ENCODE results near the gene HERC3.
A peak's percentile ranks its signal among the peaks of the same experiment; 100 is the strongest.

Gene HERC3

GRCh38 chr4:88597970-88598660 is 5.8 kb downstream of the HERC3 start:
- TF ChIP-seq GATA3 (IDR thresholded peaks at IDR 0.05; ENCODE audit: low read depth, low read length) (no peak), GATA2 (IDR thresholded peaks at IDR 0.05; ENCODE audit: low read depth, low read length) (no peak)

- TF ChIP-seq GATA3 (IDR thresholded peaks at IDR 0.05; ENCODE audit: low read depth, low read length), result no peak
- TF ChIP-seq GATA2 (IDR thresholded peaks at IDR 0.05; ENCODE audit: low read depth, low read length), result no peak
Measured at GRCh38 chr4:88599298-88599697, 7.0 kb downstream of the HERC3 start.

- TF ChIP-seq GATA2 (IDR thresholded peaks at IDR 0.05; ENCODE audit: low read depth, low read length), result no peak
- no peak for TF ChIP-seq GATA3 (IDR thresholded peaks at IDR 0.05; ENCODE audit: low read depth, low read length)
Measured at GRCh38 chr4:88599714-88600113, 7.4 kb downstream of the HERC3 start.

- TF ChIP-seq GATA3 (IDR thresholded peaks at IDR 0.05; ENCODE audit: low read depth, low read length) (no peak), GATA2 (IDR thresholded peaks at IDR 0.05; ENCODE audit: low read depth, low read length) (no peak)
Measured at GRCh38 chr4:88600176-88600838, 8.0 kb downstream of the HERC3 start.

- TF ChIP-seq GATA2 (IDR thresholded peaks at IDR 0.05; ENCODE audit: low read depth, low read length) (no peak), GATA3 (IDR thresholded peaks at IDR 0.05; ENCODE audit: low read depth, low read length) (no peak)
Measured at GRCh38 chr4:88604978-88605678, 12.8 kb downstream of the HERC3 start.

GRCh38 chr4:88605736-88606135 is 13.5 kb downstream of the HERC3 start:
- no peak for TF ChIP-seq GATA2 (IDR thresholded peaks at IDR 0.05; ENCODE audit: low read depth, low read length)
- TF ChIP-seq GATA3 (IDR thresholded peaks at IDR 0.05; ENCODE audit: low read depth, low read length), result no peak

- no peak for TF ChIP-seq GATA3 (IDR thresholded peaks at IDR 0.05; ENCODE audit: low read depth, low read length)
- TF ChIP-seq GATA2 (IDR thresholded peaks at IDR 0.05; ENCODE audit: low read depth, low read length), result no peak
Measured at GRCh38 chr4:88606832-88607231, 14.6 kb downstream of the HERC3 start.

- no peak for TF ChIP-seq GATA2 (IDR thresholded peaks at IDR 0.05; ENCODE audit: low read depth, low read length)
Measured at GRCh38 chr4:88609387-88609786, 17.1 kb downstream of the HERC3 start.

- TF ChIP-seq GATA3 (IDR thresholded peaks at IDR 0.05; ENCODE audit: low read depth, low read length) (no peak), GATA2 (IDR thresholded peaks at IDR 0.05; ENCODE audit: low read depth, low read length) (no peak)
Measured at GRCh38 chr4:88610771-88611170, 18.5 kb downstream of the HERC3 start.

- peak; percentile 78 for TF ChIP-seq GATA2 (IDR thresholded peaks at IDR 0.05; ENCODE audit: low read depth, low read length)
- TF ChIP-seq GATA3 (IDR thresholded peaks at IDR 0.05; ENCODE audit: low read depth, low read length), result peak; percentile 66
Measured at GRCh38 chr4:88613417-88613875, 21.2 kb downstream of the HERC3 start.

- no peak for TF ChIP-seq GATA3 (IDR thresholded peaks at IDR 0.05; ENCODE audit: low read depth, low read length)
Measured at GRCh38 chr4:88614058-88614457, 21.8 kb downstream of the HERC3 start.

GRCh38 chr4:88616275-88617150 is 24.2 kb downstream of the HERC3 start:
- TF ChIP-seq GATA2 (IDR thresholded peaks at IDR 0.05; ENCODE audit: low read depth, low read length), result no peak
- TF ChIP-seq GATA3 (IDR thresholded peaks at IDR 0.05; ENCODE audit: low read depth, low read length), result no peak

GRCh38 chr4:88618782-88619485 is 26.7 kb downstream of the HERC3 start:
- no peak for TF ChIP-seq GATA2 (IDR thresholded peaks at IDR 0.05; ENCODE audit: low read depth, low read length)
- TF ChIP-seq GATA3 (IDR thresholded peaks at IDR 0.05; ENCODE audit: low read depth, low read length), result no peak

Data from SH-SY5Y (cell line).